HG03457 (cell line): Measurements from ENCODE around the gene CFAP74.
"Not testable (repeated sequence)": the region's sequence is repeated elsewhere in the genome, so short reads cannot be mapped to it uniquely, and the experiment has no call there.

Source experiments
- ATAC-seq: cut with Tn5 transposase; IDR thresholded peaks from one replicate; pipeline ENCODE4 v1.9.1; 2021; ENCODE audit warnings: moderate number of reproducible peaks; ENCODE audit not compliant: unreplicated experiment

Gene CFAP74

DNA sequence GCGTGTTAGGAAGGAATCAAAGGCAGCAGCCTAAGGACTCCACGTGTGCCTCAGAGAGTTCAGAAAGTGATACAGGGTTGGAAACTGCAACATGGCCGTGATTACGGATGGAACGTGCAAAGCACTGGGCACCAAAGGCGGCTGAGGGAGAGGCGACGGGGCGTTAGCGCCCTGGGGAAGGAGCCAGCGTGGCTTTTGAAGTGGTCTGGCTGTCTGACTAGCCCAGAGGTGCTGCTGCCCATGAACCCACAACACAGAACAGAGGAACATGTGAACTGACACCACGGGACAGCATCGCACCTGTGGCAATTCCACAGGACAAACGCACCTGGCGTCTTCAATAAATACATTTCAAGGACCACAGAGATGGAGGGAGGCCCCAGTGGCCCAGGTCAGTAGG, 66.5 kb downstream of the CFAP74 start:
- no peak for ATAC-seq

GRCh38 chr1:1934848-1935247, 68.7 kb downstream of the CFAP74 start:
- ATAC-seq: not testable (repeated sequence)

DNA sequence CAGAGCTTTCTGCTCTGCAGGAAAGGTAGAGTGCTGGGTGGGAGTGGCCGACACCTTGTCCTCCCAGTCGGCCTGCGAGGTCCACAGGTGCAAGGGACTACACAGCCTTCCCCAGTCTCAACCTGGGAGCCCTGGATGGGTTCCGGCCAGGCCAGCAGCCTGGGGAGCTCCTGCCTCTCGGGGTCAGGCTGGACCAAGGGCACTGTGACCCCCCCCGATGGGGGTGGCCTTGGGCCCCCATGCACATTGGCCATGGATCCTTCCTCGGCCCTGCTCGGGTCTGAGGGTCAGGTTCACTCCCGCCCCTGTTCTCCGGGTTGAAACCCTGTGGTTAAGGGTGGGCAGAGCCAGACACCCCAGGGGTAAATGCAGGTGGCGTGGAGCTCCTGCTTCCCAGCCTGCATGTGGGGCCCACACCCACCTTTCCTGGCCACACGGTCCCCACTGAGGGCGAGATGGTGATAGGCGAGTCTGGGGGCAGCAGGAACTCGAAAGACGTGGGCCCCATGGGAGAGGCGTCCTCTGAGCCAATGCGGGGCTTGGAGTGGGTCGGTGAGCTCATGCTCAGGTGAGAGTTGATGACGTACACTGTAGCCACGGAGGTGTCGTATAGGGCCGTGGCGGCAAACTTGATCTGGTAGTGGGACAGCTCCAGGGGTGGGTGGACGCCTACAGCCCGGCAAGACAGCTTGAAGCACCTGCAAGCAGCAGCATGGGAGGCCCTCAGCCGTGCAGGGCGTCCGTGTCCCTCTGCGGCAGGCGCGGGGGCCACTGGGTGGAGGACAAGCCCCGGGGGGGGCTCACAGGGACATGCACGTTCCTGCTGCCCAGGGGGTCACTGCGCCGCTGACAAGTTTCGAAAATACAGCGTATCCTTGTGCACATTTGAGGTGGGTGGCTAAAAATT, 73.7 kb downstream of the CFAP74 start:
- ATAC-seq: no peak

- no peak for ATAC-seq
These were observed 74.4 kb downstream of the CFAP74 start for GRCh38 chr1:1929102-1929638.

GRCh38 chr1:1928231-1929101, 75.1 kb downstream of the CFAP74 start:
- no peak for ATAC-seq

- ATAC-seq: no peak
These were observed 75.8 kb downstream of the CFAP74 start for GRCh38 chr1:1927751-1928150.

GRCh38 chr1:1926886-1927660, 76.5 kb downstream of the CFAP74 start:
- ATAC-seq: no peak

DNA sequence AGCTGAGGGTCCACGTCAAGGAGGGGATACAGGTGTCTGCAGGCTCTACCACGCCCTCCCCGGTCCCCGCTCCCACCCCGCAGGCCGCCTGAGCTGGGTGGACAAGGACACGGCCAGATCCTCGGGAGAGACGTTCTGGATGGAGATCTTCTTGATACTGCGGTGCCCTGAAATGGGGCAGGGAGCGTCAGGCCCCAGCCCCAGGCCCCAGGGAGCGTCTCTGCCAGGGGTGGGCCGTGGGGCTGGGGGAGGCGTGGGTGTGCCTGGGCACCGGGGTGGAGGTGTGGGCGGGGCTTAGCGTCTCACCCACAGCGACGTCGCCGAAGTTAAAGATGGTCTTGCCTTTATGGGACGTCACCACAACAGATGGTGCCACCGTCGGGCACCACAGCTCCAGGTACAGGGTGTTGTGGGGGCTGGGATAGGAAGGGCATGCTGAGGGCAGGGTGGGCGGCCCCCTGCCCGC, 77.2 kb downstream of the CFAP74 start:
- ATAC-seq: no peak

- ATAC-seq: no peak
These were observed 77.9 kb downstream of the CFAP74 start for GRCh38 chr1:1925437-1926345.

DNA sequence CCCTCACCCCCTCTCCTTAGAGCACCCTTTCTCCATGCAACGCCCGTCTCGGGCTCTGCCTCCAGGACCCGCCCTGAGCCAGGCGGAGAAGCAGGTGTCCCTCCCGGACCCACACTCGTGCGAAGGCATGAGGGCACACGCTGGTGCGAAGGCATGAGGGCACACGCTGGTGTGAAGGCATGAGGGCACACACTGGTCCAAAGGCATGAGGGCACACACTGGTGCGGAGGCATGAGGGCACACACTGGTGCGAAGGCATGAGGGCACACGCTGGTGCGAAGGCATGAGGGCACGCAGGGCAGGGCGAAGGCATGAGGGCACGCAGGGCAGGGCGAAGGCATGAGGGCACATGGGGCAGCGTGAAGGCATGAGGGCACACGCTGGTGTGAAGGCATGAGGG, 78.7 kb downstream of the CFAP74 start:
- no peak for ATAC-seq

GRCh38 chr1:1924386-1924785, 79.2 kb downstream of the CFAP74 start:
- ATAC-seq: no peak

- ATAC-seq: no peak
These were observed 80.4 kb downstream of the CFAP74 start for GRCh38 chr1:1922956-1923833.

DNA sequence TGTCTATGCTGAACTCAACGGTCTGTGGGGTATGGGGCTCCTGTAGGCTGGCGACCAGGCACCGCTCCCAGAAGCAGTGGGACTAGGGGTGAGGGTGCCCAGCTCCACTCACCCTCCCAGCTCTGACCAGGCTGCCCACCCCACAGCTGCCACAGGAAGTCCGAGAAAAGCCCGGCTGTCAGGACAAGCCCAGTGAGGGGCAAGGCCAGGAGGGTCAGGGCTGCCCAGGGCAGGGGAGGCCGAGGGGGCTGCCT, 81.0 kb downstream of the CFAP74 start:
- no peak for ATAC-seq

DNA sequence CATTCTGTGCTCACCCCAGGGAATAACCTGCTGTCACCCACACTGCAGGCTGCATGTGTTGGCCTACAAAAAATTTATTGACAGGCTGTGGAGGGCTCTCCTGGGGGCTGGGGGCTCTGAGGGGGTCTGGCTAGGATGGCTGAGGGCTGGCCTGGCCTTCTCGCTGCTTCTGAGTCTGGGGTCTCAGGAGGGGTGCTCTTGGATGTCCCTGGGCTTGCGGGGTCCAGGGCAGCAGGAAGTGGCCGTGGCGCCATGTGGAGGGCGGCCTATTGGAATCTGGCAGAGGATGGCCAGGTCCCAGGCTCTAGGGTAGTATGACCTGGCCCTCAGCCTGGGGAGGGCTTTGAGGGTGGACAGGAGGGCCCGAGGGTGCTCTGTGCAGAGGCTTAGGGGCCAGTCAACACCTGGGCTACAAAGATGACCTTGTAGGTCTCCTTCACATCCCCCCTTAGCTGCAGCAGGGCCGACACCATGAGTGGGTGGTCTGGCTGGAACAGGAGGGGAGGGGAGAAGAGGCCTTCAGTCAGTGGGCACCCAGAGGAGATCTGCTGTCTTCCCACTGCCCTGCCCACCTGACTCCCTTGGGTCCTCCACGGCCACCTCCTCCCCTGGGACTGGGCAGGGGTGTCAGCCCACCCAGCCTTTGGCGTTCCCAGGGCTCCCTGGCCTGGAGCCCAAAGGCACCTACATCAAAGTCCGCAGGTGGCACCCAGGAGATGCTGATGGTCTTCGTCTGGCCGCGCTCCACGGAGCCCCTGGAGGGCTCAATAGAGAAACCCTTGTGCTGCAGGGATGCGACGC, 81.5 kb downstream of the CFAP74 start:
- no peak for ATAC-seq

- no peak for ATAC-seq
These were observed 82.1 kb downstream of the CFAP74 start for GRCh38 chr1:1921459-1921862.

DNA sequence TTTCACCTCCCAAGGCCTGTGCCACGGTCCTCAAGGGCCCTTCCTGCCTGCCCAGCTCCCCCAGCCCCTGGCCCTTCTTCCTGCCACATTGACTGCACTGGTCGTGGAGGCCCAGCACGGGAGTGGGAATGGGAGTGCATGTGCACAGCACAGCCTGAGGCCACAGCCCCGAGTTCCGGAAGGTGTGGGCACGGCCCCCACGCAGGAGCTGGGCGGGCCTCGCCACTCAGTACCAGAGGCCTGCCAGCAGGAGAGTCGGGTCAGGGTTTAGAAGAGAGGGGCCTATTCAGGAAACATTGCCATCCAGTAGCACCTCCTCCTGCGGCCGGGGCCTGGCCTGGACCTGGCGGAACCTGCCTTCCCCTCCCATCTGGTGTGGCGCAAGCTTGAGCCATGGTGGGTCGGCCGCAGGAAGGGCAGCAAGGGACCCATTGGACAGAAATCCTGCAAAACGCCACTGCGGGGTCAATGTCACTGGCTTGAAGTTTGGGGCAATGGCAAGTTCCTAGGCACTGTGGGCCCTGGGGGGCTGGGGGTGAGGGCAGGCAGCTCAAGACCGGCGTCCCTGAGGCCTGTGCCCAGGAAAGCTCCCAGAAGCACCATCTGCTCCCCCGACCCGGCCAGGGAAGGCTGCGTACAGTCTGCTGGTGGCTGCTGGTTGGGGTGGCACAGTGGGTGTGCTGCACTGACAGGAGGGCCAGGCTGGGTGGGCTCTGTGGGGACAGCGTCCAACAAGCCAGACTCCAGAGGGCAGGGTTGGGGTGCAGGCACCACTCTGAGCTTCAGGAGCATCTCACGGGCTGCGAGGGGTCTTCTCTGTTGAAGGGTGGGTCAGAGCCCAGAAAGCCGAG, 82.8 kb downstream of the CFAP74 start:
- ATAC-seq: no peak

DNA sequence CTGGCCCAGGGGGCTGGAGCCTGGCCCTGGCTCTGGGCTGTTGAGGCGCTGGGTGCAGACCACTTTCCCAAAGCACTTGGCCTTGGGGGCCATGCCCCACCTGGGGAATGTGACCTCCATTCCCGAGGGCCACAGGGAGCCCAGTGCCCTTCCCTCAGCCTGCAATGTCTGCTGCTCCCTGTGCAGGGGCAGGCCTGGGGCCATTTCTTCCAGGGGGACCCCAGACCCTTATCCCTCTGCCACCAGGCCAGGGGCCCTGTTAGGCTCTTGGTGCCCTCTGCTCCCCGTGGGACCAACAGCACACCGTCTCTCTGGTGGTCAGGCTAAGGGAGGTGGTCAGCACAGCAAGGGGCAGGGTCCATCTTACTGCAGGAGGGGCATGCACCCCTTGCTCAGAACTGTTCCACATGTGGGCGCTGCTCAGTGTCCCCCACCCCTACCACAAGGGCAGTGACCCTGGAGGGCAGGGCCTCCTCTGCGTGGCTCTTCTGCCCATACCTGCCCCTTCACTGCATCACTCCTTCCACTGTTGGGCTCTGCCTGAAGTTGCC, 83.5 kb downstream of the CFAP74 start:
- no peak for ATAC-seq
